ENCODE measurements around the gene PTN.

DNA sequence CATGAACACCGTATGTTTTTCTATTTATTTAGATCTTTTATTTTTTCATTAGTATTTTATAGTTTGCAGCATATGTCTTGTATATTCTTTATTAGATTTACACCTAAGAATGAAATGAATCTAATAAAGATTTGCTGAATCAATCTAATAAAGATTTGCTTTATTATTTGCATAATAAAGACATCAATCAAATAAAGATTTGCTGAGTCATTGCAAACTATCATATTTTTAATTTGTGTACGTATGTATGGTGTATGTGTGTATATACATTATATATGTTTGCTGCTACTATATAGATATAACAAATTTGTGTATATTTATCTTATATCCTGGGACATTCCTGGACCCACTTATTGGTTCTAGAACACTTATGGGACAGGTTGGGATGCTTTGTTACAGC is 147.5 kb downstream of the PTN start:
- TF ChIP-seq CTCF (IDR thresholded peaks at IDR 0.05; ENCODE audit: low read depth, low read length, poor library complexity, severe bottlenecking) (no peak), EZH2phosphoT487 (IDR thresholded peaks at IDR 0.05; ENCODE audit: borderline replicate concordance, low read length) (no peak)
